ENCODE results near the gene CEACAM7. TPM values are rescaled to one million over a fixed set of nuclear protein-coding genes. Genes with fewer than 3 reads are reported as not detected.

CEACAM7 gene
- total and polyA plus RNA-seq, 2 of the 13 experiments (the other 11 are each of a cell fraction or from before 2014, with no cell fraction given): not detected

DNA sequence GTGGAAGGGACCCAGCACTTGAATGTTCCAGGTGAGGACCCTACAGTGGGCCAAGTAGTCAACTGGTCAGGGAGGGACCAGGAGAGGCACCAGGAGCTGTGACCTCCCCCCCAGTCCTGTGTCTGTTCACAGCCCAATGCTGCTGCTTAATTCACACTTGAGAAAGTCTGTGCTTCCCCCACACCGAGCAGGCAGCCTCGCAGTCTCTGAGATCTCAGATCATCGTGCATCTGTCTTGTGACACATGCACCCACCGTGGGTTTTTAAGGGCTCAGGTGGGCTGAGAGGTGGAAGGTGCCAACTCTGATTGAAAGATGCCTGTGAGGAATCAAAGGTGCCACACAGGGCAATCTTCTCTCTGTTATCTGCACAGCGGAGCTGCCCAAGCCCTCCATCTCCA lies 26.5 kb upstream of the CEACAM7 start (continued):
- TF ChIP-seq TRIM22 (IDR thresholded peaks at IDR 0.05): no peak

- FAIRE-seq (no peak), ATAC-seq (no peak), DNase-seq (ENCODE audit: low spot score) (no peak)
- intact Hi-C loops (cut with micrococcal nuclease; ENCODE audit: unreplicated experiment) (no loop called here), in situ Hi-C loops (cut with HindIII; ENCODE audit: extremely low pct_ligation_motif_present, low pct_unique_long_range_greater_than_20kb) (no loop called here)
- no peaks in the 10 kb centered on the region for H3K9me3 ChIP-seq (ENCODE audit: low read length)
- H3K9ac ChIP-seq (ENCODE audit: insufficient read depth, low read depth, low read length): no peak overlapping the region
- POLR2A ChIA-PET: no interaction called here
- H2AFZ ChIP-seq (ENCODE audit: low read length): no peak overlapping the region
- H3K27ac ChIP-seq (ENCODE audit: extremely low read length, insufficient read depth, low read length): no peak overlapping the region
- no peaks in the 10 kb centered on the region for H4K20me1 ChIP-seq (ENCODE audit: insufficient read depth, low read length)
- 8% methylated on average over 10 of the region's 13 CpGs for WGBS (ENCODE audit: low lambda C conversion rate)
- no peak overlapping the region for H3K4me3 ChIP-seq (replicated peaks in 1 of 3; ENCODE audit: insufficient read depth in 1 of 3, low read depth in 2 of 3, low read length in 3 of 3)
- H3K36me3 ChIP-seq (replicated peaks in 1 of 2; ENCODE audit: control insufficient read depth in 1 of 2, insufficient read depth in 2 of 2, low read length in 2 of 2): no peaks in the 10 kb centered on the region
- no peak overlapping the region for H3K4me2 ChIP-seq (ENCODE audit: low read depth, low read length)
- BruUV-seq (replicated peaks): no TSS peak
- H3K27me3 ChIP-seq (ENCODE audit: control insufficient read depth in 1 of 2, insufficient read depth in 2 of 2, low read length in 2 of 2): peaks cover 1 to 28% of the 10 kb centered on the region in 2 experiments; a peak in 4 of 5 replicates
- H3K4me1 ChIP-seq (ENCODE audit: insufficient read depth, low read length): 0 out of 2 replicates have a peak, but pooled peaks cover 5% of the 10 kb centered on the region
- no peaks in the 10 kb centered on the region for H3K79me2 ChIP-seq (ENCODE audit: insufficient read depth, low read length)
- TF ChIP-seq SP5 (CRISPR knock-in tag; IDR thresholded peaks at IDR 0.05; ENCODE audit: borderline replicate concordance, low read depth) (no peak), ZNF75D (CRISPR knock-in tag; IDR thresholded peaks at IDR 0.05; ENCODE audit: borderline replicate concordance) (no peak), RARA (CRISPR knock-in tag; IDR thresholded peaks at IDR 0.05) (no peak), ARID2 (CRISPR knock-in tag; IDR thresholded peaks at IDR 0.05; ENCODE audit: borderline replicate concordance) (no peak), TOE1 (CRISPR knock-in tag; IDR thresholded peaks at IDR 0.05) (no peak)
- CTCF ChIA-PET (ENCODE audit: low intra/inter-chr PET ratio, low total read pairs): no interaction called here
Observed at GRCh38 chr19:41711376-41712261, 23.5 kb upstream of the CEACAM7 start.

Data from HepG2 (cell line).